IPS-15b (cell line): Measurements from ENCODE around the gene PPP1R1B.

Experiments
- H3K27me3 ChIP-seq: one replicate; pipeline ENCODE4 v1.6.1; 2013; ENCODE audit warnings: low read length; ENCODE audit not compliant: control insufficient read depth, insufficient read depth
- H3K36me3 ChIP-seq: one replicate; pipeline ENCODE4 v1.6.1; 2013; ENCODE audit warnings: low read length; ENCODE audit not compliant: control insufficient read depth, insufficient read depth
- H3K4me1 ChIP-seq: one replicate; pipeline ENCODE4 v1.6.1; 2013; ENCODE audit warnings: mild to moderate bottlenecking, low read length; ENCODE audit not compliant: control insufficient read depth, insufficient read depth
- H3K4me3 ChIP-seq: one replicate; pipeline ENCODE4 v1.5.1; 2013; ENCODE audit warnings: low read depth, low read length
- H3K9ac ChIP-seq: one replicate; pipeline ENCODE4 v1.6.1; 2013; ENCODE audit warnings: low read depth, mild to moderate bottlenecking, low read length
- H3K9me3 ChIP-seq: one replicate; pipeline ENCODE4 v1.6.1; 2013; ENCODE audit warnings: mild to moderate bottlenecking, low read length; ENCODE audit not compliant: control insufficient read depth, insufficient read depth

PPP1R1B gene

DNA sequence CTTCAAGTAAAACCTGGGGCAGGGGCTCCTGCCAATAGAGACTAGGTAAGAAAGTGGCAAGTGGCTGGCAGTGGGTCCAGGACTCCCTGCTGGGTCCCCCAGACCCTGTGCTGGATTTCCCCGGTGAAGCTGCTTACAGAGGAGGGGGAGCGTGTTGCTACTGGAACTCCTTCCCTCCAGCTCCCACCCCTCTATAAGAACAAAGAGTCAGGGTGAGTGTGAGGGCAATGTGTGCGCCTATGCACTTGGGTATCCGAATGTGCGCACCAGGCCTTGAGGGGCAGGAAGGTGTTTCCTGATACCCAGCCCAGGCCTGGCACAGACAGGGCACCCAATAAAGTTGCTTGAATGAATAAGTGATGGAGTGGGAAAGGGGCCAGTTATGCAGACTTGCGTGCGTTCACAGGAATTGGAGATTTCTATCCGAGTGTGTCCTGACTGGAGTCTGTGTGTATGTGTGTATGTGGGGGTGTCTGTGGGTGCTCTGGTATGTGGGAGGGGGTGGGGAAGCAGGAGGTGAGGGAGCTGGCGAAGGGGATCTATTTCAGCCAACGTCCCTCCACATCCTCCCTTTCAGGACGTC lies 30.7 kb upstream of the PPP1R1B start:
- Histone ChIP-seq H3K4me1 (peaks cover 3% of the 10 kb centered on the region), H3K27me3 (peaks cover 99% of the 10 kb centered on the region), H3K4me3 (peak overlapping the region; percentile 4), H3K36me3 (no peaks in the 10 kb centered on the region), H3K9me3 (no peaks in the 10 kb centered on the region), H3K9ac (no peak overlapping the region)

- no peaks in the 10 kb centered on the region for H3K9me3 ChIP-seq
- H3K4me3 ChIP-seq: peak overlapping the region; percentile 4
- H3K4me1 ChIP-seq: peaks cover 4% of the 10 kb centered on the region
- H3K9ac ChIP-seq: no peak overlapping the region
- peaks cover 99% of the 10 kb centered on the region for H3K27me3 ChIP-seq
- H3K36me3 ChIP-seq: no peaks in the 10 kb centered on the region
Measured at GRCh38 chr17:39596543-39597267, 30.0 kb upstream of the PPP1R1B start.

- no peaks in the 10 kb centered on the region for H3K9me3 ChIP-seq
- H3K4me3 ChIP-seq: peak overlapping the region; percentile 28
- no peak overlapping the region for H3K9ac ChIP-seq
- no peaks in the 10 kb centered on the region for H3K36me3 ChIP-seq
- peaks cover 10% of the 10 kb centered on the region for H3K4me1 ChIP-seq
- H3K27me3 ChIP-seq: peaks cover 100% of the 10 kb centered on the region
Measured at GRCh38 chr17:39597372-39598046, 29.2 kb upstream of the PPP1R1B start.

GRCh38 chr17:39598047-39598481 lies 28.7 kb upstream of the PPP1R1B start:
- no peaks in the 10 kb centered on the region for H3K36me3 ChIP-seq
- H3K9ac ChIP-seq: no peak overlapping the region
- H3K4me3 ChIP-seq: peak overlapping the region; percentile 28
- no peaks in the 10 kb centered on the region for H3K9me3 ChIP-seq
- peaks cover 10% of the 10 kb centered on the region for H3K4me1 ChIP-seq
- H3K27me3 ChIP-seq: peaks cover 100% of the 10 kb centered on the region

DNA sequence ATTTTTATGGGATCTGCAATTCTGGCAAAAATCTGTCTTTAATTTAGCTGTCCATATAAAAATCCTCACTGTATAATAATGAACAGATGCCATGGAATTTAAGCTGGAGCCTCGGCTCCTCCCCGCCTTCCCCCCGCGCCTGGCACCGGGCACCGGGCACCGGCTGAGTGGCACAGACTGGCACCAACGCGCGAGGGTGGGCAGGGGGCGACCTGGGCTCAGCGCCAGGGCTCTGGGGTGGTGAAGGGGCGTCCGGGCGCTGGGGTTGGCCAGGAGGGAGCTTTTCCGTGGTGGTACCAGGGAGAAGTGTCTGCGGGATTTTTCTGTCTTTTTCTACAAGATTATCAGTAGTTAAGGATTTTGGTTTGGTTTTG lies 28.1 kb upstream of the PPP1R1B start:
- no peak overlapping the region for H3K4me3 ChIP-seq
- H3K4me1 ChIP-seq: peaks cover 15% of the 10 kb centered on the region
- H3K36me3 ChIP-seq: no peaks in the 10 kb centered on the region
- H3K9me3 ChIP-seq: no peaks in the 10 kb centered on the region
- no peak overlapping the region for H3K9ac ChIP-seq
- H3K27me3 ChIP-seq: peaks cover 100% of the 10 kb centered on the region

GRCh38 chr17:39599004-39599664 lies 27.6 kb upstream of the PPP1R1B start:
- H3K9ac ChIP-seq: no peak overlapping the region
- peaks cover 16% of the 10 kb centered on the region for H3K4me1 ChIP-seq
- no peaks in the 10 kb centered on the region for H3K36me3 ChIP-seq
- H3K9me3 ChIP-seq: no peaks in the 10 kb centered on the region
- H3K27me3 ChIP-seq: peaks cover 100% of the 10 kb centered on the region
- H3K4me3 ChIP-seq: no peak overlapping the region

DNA sequence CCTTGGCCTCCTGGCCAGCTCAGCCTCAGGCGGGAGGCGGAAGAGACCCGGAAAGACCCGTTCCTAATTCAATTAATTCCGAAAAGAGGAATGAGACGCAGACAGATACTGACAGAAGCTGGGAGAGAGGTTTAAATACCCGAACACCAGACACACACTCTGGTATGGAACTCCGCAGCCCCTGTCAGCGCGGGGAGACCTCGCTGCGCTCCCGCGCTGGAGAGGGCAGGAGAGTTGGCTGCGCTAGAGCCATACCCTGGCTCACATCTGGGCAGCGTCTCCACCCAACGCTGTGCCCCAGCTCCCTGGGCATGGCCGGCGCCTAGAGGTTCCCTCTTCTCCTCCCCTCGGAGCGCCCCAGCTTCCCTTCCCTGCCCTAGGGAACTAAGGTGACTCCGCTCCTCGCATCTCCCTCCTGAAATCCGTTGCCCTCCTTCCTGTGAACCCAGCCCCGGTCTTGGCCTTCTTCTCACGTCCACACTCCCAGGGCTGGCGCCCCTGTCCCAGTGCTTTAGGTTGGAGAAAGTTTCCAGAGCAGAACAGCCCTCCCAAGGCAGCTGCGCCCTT lies 27.0 kb upstream of the PPP1R1B start:
- H3K4me1 ChIP-seq: peaks cover 16% of the 10 kb centered on the region
- H3K9me3 ChIP-seq: no peaks in the 10 kb centered on the region
- no peaks in the 10 kb centered on the region for H3K36me3 ChIP-seq
- peak overlapping the region; percentile 43 for H3K4me3 ChIP-seq
- H3K27me3 ChIP-seq: peaks cover 97% of the 10 kb centered on the region
- H3K9ac ChIP-seq: no peak overlapping the region

DNA sequence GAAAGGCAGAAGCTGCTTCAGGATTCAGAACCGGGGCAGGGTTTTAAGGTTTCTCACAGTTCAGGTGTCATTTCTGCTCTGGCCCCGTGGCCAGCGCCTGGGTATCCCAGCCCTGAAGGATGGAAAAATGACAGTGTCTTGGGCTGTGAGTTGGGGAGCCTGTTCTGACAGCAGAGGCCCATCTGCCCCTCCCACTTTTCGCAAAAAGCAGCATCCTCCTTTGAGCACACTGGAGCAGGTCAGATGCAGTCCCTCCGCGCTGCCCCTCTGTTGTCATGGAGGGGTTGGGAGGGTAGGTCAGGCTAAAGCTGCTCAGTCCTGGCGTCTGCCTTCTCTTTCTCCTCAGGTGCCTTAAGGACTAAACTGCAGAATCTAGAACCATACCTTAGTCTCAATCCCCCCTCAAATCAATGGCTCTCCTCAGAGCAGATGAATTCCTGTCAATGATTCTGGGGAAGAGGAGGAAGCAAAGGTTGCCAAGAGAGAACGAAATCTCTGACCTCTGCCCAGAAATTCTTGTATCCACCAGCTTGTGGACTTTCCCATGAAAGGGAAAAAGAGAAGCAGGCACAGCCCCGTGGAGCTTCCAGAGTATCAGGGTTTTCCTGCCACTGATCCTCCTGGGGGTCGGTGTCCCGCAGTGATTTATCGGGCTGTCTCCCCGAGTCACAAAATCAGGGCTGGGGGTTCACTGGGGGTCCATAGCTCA lies 26.3 kb upstream of the PPP1R1B start:
- Histone ChIP-seq H3K27me3 (peaks cover 97% of the 10 kb centered on the region), H3K4me1 (peaks cover 16% of the 10 kb centered on the region), H3K36me3 (no peaks in the 10 kb centered on the region), H3K4me3 (peak overlapping the region; percentile 43), H3K9me3 (no peaks in the 10 kb centered on the region), H3K9ac (no peak overlapping the region)

- Histone ChIP-seq H3K27me3 (peaks cover 97% of the 10 kb centered on the region), H3K4me3 (peak overlapping the region; percentile 43), H3K9ac (no peak overlapping the region)
Measured at GRCh38 chr17:39600997-39601597, 25.7 kb upstream of the PPP1R1B start.

GRCh38 chr17:39601758-39602532 lies 24.8 kb upstream of the PPP1R1B start:
- no peaks in the 10 kb centered on the region for H3K36me3 ChIP-seq
- peak overlapping the region; percentile 26 for H3K4me3 ChIP-seq
- H3K9me3 ChIP-seq: no peaks in the 10 kb centered on the region
- peaks cover 96% of the 10 kb centered on the region for H3K27me3 ChIP-seq
- no peak overlapping the region for H3K9ac ChIP-seq
- peaks cover 16% of the 10 kb centered on the region for H3K4me1 ChIP-seq

More at GRCh38 chr17:39600997-39601597, 25.7 kb upstream of the PPP1R1B start:
- H3K4me1 ChIP-seq: peaks cover 16% of the 10 kb centered on the region
- H3K9me3 ChIP-seq: no peaks in the 10 kb centered on the region
- no peaks in the 10 kb centered on the region for H3K36me3 ChIP-seq
